ENCODE data around the gene FLYWCH1. TPM values are rescaled to one million over a fixed set of nuclear protein-coding genes. Genes with fewer than 3 reads are reported as not detected.
A peak's percentile ranks its signal among the peaks of the same experiment; 100 is the strongest.

Gene FLYWCH1
- total and polyA plus RNA-seq, 8 donors, result 11.5 to 40.4 (median 16.5) TPM

- no peaks in the 10 kb centered on the region for H3K27me3 ChIP-seq
- no peaks in the 10 kb centered on the region for H3K9me3 ChIP-seq
- no peak overlapping the region for H3K27ac ChIP-seq
- FAIRE-seq (no peak), DNase-seq (no peak), ATAC-seq (no peak)
- intact Hi-C loops (cut with DNase I), result no loop called here
- H3K4me1 ChIP-seq, result no peaks in the 10 kb centered on the region
- no peak overlapping the region for H3K4me3 ChIP-seq
- TF ChIP-seq CTCF (IDR thresholded peaks at IDR 0.05), result no peak
- WGBS, 2 donors, result 87 to 94% methylated on average over 20 to 22 of the region's 22 CpGs
- H3K36me3 ChIP-seq, result peaks cover 0 to 35% (median 7%) of the 10 kb centered on the region in 3 donors
These were observed 22.0 kb downstream of the FLYWCH1 start for GRCh38 chr16:2933701-2934100.

GRCh38 chr16:2934450-2934849 lies 22.7 kb downstream of the FLYWCH1 start:
- DNase-seq (no peak), ATAC-seq (no peak), FAIRE-seq (no peak)
- Histone ChIP-seq H3K36me3 (peaks cover 0 to 43% (median 12%) of the 10 kb centered on the region in 3 donors), H3K27me3 (no peaks in the 10 kb centered on the region), H3K4me1 (no peaks in the 10 kb centered on the region), H3K9me3 (no peaks in the 10 kb centered on the region), H3K27ac (no peak overlapping the region), H3K4me3 (no peak overlapping the region)
- intact Hi-C loops (cut with DNase I), result no loop called here
- TF ChIP-seq CTCF (IDR thresholded peaks at IDR 0.05), result no peak
- WGBS, 2 donors, result 89 to 91% methylated on average over 15 of the region's 15 CpGs

- Histone ChIP-seq H3K27ac (no peak overlapping the region), H3K9me3 (no peaks in the 10 kb centered on the region), H3K36me3 (peaks cover 0 to 39% (median 17%) of the 10 kb centered on the region in 3 donors), H3K4me3 (no peak overlapping the region), H3K4me1 (no peaks in the 10 kb centered on the region), H3K27me3 (no peaks in the 10 kb centered on the region)
- intact Hi-C loops (cut with DNase I), result no loop called here
- no peak for TF ChIP-seq CTCF (IDR thresholded peaks at IDR 0.05)
- ATAC-seq (no peak), FAIRE-seq (no peak), DNase-seq (peak in 1 of 6 donors; percentile 71)
- WGBS, 2 donors, result 89% methylated on average over 22 of the region's 22 CpGs
These were observed 24.8 kb downstream of the FLYWCH1 start for GRCh38 chr16:2936436-2937011.

GRCh38 chr16:2937170-2937569 lies 25.4 kb downstream of the FLYWCH1 start:
- Histone ChIP-seq H3K9me3 (no peaks in the 10 kb centered on the region), H3K36me3 (peaks cover 0 to 39% (median 17%) of the 10 kb centered on the region in 3 donors), H3K4me3 (no peak overlapping the region), H3K27ac (no peak overlapping the region), H3K4me1 (no peaks in the 10 kb centered on the region), H3K27me3 (no peaks in the 10 kb centered on the region)
- FAIRE-seq, result no peak
- ATAC-seq, result no peak
- TF ChIP-seq CTCF (IDR thresholded peaks at IDR 0.05), result no peak
- peak in 1 of 6 donors; percentile 82 for DNase-seq
- intact Hi-C loops (cut with DNase I), result no loop called here
- 94 to 95% methylated on average over 20 to 24 of the region's 24 CpGs for WGBS, 2 donors

- DNase-seq (peak in 1 of 6 donors; percentile 68), ATAC-seq (no peak), FAIRE-seq (no peak)
- WGBS, 2 donors, result 94% methylated on average over 12 of the region's 12 CpGs
- no peaks in the 10 kb centered on the region for H3K9me3 ChIP-seq
- no peaks in the 10 kb centered on the region for H3K4me1 ChIP-seq
- peaks cover 0 to 39% (median 17%) of the 10 kb centered on the region in 3 donors for H3K36me3 ChIP-seq
- no peak overlapping the region for H3K4me3 ChIP-seq
- H3K27ac ChIP-seq, result no peak overlapping the region
- H3K27me3 ChIP-seq, result no peaks in the 10 kb centered on the region
- intact Hi-C loops (cut with DNase I), result no loop called here
- TF ChIP-seq CTCF (IDR thresholded peaks at IDR 0.05), result no peak
These were observed 26.5 kb downstream of the FLYWCH1 start for GRCh38 chr16:2938206-2938605.
